ENCODE measurements around the gene CAPG.
"Not testable (repeated sequence)": the region's sequence is repeated elsewhere in the genome, so short reads cannot be mapped to it uniquely, and the experiment has no call there.

Gene CAPG

DNA sequence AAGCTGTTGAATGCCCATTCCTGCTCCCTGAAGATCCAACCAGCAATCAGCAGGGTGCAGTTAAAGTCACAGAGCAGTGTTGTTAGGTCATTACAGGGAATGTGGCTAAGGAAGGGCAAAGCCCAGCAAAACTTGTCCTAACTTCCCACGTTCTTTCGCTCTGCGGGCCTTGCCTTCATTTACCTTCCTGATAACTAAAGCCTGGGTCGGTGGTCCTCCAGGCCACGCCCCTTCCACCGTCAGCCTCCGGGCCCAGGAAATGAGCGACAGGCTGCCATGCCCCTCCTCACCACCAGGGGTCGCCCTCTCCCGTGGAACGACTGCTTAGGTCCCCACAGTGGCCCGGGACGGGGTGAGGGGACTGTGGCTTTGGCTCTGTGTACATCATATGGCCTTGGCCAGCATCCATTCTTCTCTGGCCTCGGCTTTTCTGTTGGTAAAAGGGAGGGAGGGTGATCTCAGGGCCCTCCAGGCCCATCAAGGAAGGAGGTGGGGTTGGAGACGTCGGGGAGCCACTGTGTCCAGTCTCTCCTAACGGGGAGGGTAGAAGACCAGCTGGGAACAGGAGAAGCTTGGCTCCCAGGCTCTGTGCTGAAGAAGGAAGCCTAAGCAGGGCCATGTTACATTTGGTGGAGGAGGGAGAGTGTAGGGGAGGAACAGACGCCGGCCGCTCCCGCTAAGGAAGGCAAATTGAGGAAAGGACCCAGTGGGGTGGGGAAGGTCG lies 10.5 kb upstream of the CAPG start:
- no peaks in the 10 kb centered on the region for H3K27me3 ChIP-seq (replicated peaks; ENCODE audit: control insufficient read depth, insufficient read depth, low read length)
- no peaks in the 10 kb centered on the region for H3K36me3 ChIP-seq (ENCODE audit: control insufficient read depth, insufficient read depth, low read length)
- H3K4me3 ChIP-seq (replicated peaks; ENCODE audit: low read depth, low read length), result peak overlapping the region; percentile 39
- peak; percentile 83 for DNase-seq (ENCODE audit: extremely low read depth, insufficient read length)
- TF ChIP-seq, protein P1, sequence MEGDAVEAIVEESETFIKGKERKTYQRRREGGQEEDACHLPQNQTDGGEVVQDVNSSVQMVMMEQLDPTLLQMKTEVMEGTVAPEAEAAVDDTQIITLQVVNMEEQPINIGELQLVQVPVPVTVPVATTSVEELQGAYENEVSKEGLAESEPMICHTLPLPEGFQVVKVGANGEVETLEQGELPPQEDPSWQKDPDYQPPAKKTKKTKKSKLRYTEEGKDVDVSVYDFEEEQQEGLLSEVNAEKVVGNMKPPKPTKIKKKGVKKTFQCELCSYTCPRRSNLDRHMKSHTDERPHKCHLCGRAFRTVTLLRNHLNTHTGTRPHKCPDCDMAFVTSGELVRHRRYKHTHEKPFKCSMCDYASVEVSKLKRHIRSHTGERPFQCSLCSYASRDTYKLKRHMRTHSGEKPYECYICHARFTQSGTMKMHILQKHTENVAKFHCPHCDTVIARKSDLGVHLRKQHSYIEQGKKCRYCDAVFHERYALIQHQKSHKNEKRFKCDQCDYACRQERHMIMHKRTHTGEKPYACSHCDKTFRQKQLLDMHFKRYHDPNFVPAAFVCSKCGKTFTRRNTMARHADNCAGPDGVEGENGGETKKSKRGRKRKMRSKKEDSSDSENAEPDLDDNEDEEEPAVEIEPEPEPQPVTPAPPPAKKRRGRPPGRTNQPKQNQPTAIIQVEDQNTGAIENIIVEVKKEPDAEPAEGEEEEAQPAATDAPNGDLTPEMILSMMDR (IDR thresholded peaks at IDR 0.05; ENCODE audit: insufficient read depth, low read length, poor library complexity, severe bottlenecking), result peak; percentile 99

DNA sequence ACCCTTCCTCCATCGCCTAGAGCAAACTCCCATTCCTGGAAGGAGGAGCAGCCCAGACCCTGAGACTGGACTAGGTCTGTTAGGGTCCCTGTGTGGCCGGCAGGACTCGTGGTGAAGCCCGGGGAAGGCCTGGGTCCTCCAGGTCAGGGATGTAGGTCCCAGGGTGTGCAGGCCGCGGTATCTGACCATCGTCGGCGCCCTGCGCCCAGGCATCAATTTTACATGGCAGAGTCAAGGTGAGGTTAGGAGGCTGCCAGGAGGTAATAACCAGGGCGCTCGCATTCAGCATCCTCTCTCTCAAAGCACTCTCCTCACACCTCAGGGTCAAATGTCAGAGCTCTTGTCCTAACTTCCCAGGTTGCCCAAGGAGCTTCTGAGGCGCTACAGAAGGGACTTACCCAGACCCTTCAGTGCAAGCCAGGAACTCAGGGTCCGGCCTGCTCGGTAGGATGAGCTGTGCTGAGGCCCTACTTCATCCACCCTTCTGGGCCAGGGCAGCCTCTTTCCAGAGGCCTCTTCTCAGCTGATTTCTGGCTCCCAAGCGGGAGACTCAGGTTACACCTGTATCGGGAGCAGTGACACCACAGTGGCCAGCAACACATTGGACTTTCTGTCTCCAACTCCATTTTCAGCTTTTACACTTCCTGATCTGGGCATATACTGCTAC lies 9.0 kb upstream of the CAPG start:
- peak overlapping the region; percentile 68 for H3K4me3 ChIP-seq (replicated peaks; ENCODE audit: low read depth, low read length)
- no peaks in the 10 kb centered on the region for H3K27me3 ChIP-seq (replicated peaks; ENCODE audit: control insufficient read depth, insufficient read depth, low read length)
- no peak for DNase-seq (ENCODE audit: extremely low read depth, insufficient read length)
- TF ChIP-seq, protein P1 (IDR thresholded peaks at IDR 0.05; ENCODE audit: insufficient read depth, low read length, poor library complexity, severe bottlenecking), result no peak
- H3K36me3 ChIP-seq (ENCODE audit: control insufficient read depth, insufficient read depth, low read length), result no peaks in the 10 kb centered on the region

DNA sequence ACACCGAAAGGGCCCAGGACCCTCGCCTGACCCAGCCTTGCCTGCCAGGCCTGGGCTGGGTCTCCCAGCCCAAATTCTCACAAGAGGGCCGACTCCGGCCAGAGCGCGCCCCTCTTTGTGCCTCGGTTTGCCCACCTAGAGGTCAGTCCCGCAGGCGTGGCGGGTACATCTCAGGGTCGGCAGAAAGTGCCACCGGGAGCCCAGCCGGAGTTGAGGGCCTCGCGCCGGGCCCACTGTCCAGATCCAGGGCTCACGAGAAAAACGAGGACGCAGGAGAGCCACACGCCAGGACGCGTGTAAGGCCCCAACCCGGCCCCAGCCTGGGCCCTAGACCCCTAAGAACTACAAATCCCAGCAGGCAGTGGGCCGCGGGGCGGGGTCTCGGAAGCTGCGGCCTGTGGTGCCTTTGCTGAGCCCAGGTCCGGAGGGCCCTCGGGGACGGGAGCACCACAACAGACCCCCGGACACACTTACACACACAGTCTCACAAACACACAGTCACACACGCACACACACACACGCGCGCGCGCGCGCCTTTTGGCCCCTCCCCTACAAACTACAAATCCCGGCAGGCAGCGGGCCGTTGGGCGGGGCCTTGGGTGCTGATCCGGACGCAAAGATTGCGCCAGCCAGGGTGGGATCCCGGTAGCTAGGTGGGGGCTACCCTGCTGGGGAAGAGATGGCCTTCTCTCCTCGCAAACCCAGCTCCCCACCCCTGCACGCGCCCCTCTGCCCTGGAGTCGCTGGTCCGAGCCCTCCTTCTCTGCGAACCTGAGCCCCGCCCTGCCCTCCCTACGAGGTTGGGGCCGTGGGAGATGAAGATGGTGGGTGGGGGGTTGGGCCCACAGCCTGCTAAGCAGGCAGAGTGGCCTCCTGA lies 8.2 kb upstream of the CAPG start, which contains the start of gene SH2D6:
Gene SH2D6 (plus strand): TSS at position 583 of the 877 bp plus-strand sequence. CDS start 10,752 bp downstream, outside the sequence.
- Histone ChIP-seq H3K4me3 (replicated peaks; ENCODE audit: low read depth, low read length) (peak within 1 kb of the TSS; percentile 68), H3K27me3 (replicated peaks; ENCODE audit: control insufficient read depth, insufficient read depth, low read length) (no peaks in the 10 kb centered on the region), H3K36me3 (ENCODE audit: control insufficient read depth, insufficient read depth, low read length) (no peaks in the 10 kb centered on the region)
- TF ChIP-seq, protein P1 (IDR thresholded peaks at IDR 0.05; ENCODE audit: insufficient read depth, low read length, poor library complexity, severe bottlenecking), result no peak
- DNase-seq (ENCODE audit: extremely low read depth, insufficient read length), result peak; percentile 90

DNA sequence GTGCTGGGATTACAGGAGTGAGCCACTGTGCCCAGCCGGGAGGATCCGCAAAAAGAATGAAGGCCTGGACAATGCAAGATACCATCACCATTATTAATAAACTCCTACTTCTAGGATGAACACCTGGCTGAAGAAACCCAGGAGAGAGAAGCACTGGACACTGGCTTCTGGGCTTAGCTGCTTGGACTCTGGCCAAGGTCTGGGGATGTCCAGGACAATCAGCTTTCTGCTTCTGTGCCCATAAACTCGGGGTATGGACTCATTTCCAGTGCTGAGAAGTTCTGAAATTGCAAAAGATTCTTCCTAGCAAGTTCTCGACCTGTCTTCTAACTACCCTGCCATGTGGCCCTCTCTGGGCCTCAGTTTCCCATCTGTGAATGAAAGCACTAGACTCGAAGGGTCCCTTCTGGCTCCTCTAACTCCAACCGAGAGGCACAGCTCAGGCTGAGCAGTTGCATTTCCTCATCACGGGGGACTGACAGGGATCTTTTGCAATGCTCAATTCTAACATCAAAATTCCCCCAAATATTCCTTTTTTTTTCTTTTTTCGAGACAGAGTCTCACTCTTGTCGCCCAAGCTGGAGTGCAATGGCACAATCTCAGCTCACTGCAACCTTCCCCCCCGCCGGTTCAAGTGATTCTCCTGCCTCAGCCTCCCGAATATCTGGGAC lies 5.9 kb upstream of the CAPG start:
- TF ChIP-seq, protein P1 (IDR thresholded peaks at IDR 0.05; ENCODE audit: insufficient read depth, low read length, poor library complexity, severe bottlenecking), result no peak
- Histone ChIP-seq H3K4me3 (replicated peaks; ENCODE audit: low read depth, low read length) (no peak overlapping the region), H3K27me3 (replicated peaks; ENCODE audit: control insufficient read depth, insufficient read depth, low read length) (no peaks in the 10 kb centered on the region), H3K36me3 (ENCODE audit: control insufficient read depth, insufficient read depth, low read length) (no peaks in the 10 kb centered on the region)
- no peak for DNase-seq (ENCODE audit: extremely low read depth, insufficient read length)

DNA sequence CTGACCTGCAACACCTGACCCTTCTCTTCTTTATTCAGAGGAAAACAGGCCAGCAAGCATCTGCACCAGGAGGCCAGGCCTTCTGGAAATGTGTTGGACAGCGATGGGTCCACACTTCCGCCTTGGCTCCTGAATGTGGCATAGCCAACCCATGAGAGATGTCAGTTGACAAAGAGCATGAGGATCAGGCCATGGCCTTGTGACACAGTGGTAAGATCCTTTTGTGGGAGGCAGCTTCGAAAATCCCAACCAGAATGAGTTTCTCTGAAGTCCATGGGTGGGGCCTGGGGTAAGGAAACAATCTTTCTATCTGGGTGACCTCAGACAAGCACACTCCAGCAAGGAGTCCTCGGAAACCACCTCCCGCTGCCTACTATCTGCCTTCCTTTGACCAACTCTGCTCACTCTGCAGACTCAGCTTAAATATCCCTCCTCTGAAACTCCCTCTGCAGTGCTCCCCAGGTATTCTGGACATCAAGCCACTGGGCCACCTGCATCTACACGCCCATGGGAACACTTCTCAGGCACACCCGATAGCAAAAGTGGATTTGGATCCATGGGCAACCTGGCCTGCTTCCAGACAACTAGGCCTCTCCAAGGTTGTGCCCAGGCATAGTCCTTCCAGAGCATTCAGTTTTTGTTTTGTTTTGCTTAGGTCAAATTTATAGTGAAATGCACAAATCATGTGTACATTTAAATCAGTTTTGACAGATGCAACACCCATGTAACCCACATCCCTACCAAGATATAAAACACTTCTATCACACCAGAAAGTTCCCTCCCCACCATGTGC lies 4.8 kb upstream of the CAPG start:
- no peaks in the 10 kb centered on the region for H3K36me3 ChIP-seq (ENCODE audit: control insufficient read depth, insufficient read depth, low read length)
- TF ChIP-seq, protein P1 (IDR thresholded peaks at IDR 0.05; ENCODE audit: insufficient read depth, low read length, poor library complexity, severe bottlenecking), result no peak
- H3K4me3 ChIP-seq (replicated peaks; ENCODE audit: low read depth, low read length), result no peak overlapping the region
- DNase-seq (ENCODE audit: extremely low read depth, insufficient read length), result no peak
- H3K27me3 ChIP-seq (replicated peaks; ENCODE audit: control insufficient read depth, insufficient read depth, low read length), result no peaks in the 10 kb centered on the region

DNA sequence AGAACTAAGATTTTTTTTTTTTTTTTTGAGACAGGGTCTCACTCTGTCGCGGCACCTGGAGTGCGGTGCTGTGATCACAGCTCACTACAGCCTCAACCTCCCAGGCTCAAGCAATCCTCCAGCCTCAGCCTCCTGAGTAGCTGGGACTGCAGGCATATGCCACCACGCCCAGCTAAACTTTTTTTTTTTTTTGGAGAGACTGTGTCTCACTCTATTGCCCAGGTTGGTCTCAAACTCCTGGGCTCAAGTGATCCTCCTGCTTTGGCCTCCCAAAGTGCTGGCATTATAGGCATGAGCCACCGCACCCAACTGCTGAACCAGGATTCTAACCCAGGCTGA lies 4.2 kb upstream of the CAPG start:
- H3K36me3 ChIP-seq (ENCODE audit: control insufficient read depth, insufficient read depth, low read length); DNase-seq (ENCODE audit: extremely low read depth, insufficient read length); H3K27me3 ChIP-seq (replicated peaks; ENCODE audit: control insufficient read depth, insufficient read depth, low read length); H3K4me3 ChIP-seq (replicated peaks; ENCODE audit: low read depth, low read length): not testable (repeated sequence)

All from GM06990 (cell line).